NOMO-1 (cell line): ENCODE measurements around the gene GATA1.
"Not testable (repeated sequence)": the region's sequence is repeated elsewhere in the genome, so short reads cannot be mapped to it uniquely, and the experiment has no call there.

Experiments used
- DNase-seq, 2 experiments: peaks; one replicate each; lab custom pipeline; 2025; ENCODE audit not compliant: unreplicated experiment in 2 of 2; lab: John Stamatoyannopoulos, UW

GATA1 gene

DNA sequence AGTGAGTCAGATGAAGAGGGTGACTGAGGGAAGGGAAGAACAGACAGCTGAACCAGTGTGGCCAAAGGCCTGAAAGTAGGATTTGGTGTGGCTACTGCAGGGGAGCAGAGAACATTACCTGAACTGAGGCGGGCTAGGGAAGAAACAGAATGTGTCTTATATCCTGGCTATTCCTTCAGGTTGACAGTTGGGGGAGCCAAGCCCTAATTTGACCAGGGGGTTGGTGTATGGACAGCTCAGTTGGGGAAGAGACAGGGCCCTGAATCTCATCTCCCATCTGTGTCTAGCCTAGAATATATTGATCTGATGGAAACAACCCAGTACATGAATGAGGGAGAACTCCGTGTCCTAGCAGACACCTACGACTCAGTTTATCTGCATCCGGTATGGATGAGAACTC is 19.7 kb downstream of the GATA1 start:
- DNase-seq: no peak

DNA sequence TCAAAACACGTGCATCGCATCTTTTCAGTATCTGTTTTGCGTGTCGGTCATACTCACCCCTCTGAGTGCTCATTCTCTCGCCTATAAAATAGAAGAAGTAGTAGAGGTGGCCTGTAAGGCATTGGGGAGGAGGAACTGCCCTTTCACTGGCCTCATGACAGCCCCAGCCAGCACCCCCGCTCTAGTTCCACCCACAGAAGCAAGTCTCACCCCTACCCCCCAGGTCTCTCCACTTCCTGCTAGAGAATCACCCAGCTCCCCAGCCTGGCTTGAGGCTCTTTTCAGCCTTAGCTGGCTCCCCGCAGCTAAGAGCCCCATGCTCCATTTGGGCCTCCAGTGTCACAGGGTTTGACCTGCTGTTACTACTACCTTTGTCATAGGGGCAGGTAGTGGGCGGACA is 27.3 kb downstream of the GATA1 start:
- no peak for DNase-seq

DNA sequence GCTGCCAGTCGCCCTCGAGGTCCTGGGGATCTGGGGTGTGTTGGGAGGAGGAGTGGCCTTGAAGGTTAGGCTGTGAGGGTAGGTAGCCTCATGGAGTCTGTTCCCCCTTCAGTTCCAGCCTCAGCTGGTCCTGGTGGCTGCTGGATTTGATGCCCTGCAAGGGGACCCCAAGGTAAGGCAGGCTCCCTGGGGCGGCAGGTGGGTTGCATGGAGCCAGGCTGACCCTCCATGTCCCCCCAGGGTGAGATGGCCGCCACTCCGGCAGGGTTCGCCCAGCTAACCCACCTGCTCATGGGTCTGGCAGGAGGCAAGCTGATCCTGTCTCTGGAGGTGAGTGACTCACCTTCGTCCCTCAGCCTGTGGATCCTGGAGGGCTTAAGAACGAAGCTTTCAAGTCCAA is 28.3 kb downstream of the GATA1 start:
- DNase-seq: no peak

DNA sequence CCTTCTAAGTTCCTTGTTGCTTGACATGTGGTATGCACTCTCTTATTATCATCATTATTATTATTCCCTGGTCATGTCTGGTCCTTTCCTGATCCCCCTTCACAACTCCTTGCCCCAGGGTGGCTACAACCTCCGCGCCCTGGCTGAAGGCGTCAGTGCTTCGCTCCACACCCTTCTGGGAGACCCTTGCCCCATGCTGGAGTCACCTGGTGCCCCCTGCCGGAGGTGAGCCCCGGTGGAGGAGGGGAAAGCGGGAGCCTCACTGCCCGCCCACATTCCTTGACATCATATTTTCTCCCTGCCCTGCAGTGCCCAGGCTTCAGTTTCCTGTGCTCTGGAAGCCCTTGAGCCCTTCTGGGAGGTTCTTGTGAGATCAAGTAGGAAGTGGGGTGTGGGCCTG is 28.9 kb downstream of the GATA1 start:
- DNase-seq: no peak

DNA sequence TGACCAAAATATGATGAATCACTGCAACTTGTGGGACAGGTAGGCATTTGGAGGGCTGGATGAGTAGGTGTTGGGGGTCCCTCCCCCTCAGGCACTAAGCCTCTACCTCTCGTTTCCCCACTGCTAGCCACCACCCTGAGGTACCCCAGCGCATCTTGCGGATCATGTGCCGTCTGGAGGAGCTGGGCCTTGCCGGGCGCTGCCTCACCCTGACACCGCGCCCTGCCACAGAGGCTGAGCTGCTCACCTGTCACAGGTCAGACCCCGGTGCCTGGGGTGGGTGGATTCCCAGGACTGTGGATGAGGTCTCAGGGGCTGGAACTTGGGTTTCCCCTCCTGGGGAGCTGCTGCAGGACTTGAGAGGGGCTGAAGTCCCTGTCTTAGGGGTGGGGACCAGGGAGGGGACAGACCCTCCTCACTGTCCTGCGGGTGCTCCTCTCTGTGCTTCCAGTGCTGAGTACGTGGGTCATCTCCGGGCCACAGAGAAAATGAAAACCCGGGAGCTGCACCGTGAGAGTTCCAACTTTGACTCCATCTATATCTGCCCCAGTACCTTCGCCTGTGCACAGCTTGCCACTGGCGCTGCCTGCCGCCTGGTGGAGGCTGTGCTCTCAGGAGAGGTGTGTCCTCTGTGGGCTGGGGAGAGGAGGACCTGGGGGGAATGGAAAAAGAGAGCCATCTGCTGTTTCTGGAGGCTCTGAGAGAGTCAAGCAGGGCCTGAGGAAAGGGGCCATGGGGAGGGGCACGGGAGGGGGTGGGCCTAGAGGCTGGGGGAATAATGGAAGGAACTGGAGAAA is 29.8 kb downstream of the GATA1 start:
- no peak for DNase-seq

DNA sequence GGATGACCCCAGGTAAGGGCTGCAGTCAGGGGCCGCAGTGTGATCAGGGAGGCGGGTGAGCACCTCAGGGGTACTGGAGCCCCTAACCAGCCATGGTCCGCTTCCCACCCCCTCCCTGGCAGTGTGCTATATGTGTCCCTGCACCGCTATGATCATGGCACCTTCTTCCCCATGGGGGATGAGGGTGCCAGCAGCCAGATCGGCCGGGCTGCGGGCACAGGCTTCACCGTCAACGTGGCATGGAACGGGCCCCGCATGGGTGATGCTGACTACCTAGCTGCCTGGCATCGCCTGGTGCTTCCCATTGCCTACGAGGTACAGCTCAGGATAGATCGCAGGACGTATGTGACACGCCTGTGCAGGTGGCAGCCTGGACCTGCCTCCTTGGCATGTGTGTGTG is 31.7 kb downstream of the GATA1 start:
- DNase-seq: no peak

DNA sequence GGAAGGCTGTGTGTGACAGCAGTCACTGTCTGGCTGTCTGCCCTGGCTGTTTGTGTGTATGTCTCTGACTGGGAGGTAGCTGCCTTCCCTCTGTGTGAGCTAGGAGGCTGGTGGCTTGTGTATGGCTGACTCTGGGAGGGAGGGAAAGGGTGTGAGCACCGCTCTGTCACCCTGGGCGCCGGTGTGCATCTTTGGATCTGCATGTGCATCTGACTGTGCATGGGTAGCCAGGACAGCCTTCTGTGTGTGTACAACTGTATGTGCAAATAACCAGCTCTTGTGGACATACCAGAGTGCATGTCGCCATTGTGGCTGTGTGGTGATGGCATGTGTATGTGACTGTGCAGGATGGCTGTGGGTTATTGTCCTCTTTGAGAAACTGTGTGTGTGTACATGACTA is 32.5 kb downstream of the GATA1 start:
- no peak for DNase-seq

DNA sequence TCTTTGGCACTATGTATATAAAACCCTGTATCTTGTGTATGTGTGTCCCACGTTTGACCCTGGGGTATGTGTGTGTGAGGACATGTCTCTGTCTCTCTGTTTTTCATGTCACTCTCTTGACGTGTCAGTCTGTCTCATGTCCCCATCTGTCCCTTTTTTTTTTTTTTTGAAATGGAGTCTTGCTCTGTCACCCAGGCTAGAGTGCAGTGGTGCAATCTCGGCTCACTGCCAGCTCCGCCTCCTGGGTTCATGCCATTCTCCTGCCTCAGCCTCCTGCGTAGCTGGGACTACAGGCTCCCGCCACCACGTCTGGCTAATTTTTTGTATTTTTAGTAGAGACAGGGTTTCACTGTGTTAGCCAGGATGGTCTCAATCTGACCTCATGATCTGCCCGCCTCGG is 33.0 kb downstream of the GATA1 start:
- not testable (repeated sequence) for DNase-seq

DNA sequence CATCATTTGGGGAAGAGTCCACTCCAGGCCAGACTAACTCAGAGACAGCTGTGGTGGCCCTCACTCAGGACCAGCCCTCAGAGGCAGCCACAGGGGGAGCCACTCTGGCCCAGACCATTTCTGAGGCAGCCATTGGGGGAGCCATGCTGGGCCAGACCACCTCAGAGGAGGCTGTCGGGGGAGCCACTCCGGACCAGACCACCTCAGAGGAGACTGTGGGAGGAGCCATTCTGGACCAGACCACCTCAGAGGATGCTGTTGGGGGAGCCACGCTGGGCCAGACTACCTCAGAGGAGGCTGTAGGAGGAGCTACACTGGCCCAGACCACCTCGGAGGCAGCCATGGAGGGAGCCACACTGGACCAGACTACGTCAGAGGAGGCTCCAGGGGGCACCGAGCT is 36.7 kb downstream of the GATA1 start:
- no peak for DNase-seq

DNA sequence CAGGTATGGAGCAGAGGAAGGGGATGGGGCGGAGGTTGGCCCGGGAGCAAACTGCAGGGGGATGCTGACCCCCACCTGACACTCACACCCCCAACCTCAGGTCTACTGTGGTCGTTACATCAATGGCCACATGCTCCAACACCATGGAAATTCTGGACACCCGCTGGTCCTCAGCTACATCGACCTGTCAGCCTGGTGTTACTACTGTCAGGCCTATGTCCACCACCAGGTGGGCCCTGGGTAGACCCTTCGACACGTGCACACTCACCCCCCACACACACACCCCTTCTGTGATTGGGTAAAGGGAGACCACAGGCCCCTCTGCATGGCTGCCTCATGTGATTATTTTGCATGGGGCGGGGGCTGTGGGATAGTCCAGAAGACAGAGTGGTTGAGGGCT is 37.7 kb downstream of the GATA1 start:
- no peak for DNase-seq

DNA sequence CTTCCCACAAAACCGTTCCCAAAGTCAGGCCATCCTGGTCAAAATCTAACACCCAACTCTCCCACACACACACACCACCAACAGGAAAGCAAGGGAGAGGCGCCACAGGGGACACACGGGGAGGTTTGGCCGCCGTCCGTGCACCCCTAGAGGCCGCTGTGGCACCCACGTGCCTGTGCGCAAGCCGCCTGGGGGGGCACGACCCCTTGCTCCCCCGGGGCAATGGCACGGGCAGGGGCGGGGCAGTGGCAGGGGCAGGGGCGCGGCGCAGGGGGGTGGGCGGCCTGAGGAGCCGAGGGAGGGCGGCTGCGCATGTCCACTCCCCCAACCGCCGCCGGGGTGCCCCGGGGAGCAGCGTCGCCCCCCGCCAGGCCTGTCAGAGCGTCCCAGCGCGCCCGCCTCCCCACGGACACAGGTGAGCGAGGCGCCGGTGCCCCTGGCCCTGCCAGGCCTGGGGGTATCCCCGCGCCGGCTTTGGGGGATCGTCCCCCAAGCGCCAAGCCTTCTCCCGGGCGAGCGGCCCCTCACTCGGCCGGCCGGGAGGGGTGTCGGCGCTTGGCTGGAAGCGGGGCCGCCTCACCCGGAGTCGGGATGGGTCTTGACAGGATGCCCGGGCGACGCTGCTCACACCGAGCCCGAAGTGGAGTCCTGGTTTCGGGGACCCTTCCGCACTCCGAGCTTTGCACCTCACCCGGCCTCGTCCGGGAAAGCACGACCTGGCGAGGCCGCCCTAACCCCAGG is 39.9 kb downstream of the GATA1 start, which contains the start of gene ERAS:
ERAS (plus strand) TSS at position 379 of the 741 bp plus-strand sequence. CDS start 2,611 bp downstream, outside the sequence.
- DNase-seq: no peak

DNA sequence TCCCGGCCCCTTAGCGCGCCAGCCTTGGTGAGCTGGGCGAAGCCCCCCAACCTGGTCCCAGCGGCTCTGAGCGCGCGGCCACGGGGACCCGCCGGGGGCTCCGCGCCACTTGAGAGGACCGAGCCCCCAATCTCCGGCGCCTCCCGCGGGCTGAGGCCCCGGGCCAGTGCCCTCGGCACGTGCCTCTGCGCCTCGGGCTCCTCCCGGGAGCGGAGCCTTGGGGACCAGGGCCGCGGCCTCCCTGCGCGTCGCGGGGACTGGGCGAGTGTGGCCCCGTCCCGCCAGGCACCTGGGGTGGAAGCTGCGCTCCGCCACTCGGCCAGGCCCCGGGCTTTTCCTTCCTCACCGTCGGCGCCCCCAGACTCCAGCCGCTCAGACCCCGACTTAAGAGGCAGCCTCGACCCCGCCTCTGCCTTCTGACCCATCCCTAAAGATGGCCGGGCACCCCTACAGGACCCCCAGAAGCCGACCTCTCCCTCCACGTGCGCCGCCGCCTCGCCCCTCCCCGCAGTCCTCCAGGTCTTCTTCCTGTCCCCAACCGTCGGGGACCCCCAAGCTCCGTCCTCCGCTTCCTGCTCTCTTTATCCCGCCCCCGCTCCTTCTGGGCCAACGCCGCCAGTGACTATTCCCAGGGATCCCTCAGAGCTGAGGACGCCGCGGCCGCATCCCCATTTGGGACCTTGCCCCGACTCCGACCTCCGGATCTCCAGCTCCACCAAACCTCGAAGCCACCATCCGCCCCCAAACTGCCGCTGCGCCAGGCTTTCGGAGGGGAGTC is 40.7 kb downstream of the GATA1 start:
- no peak for DNase-seq

DNA sequence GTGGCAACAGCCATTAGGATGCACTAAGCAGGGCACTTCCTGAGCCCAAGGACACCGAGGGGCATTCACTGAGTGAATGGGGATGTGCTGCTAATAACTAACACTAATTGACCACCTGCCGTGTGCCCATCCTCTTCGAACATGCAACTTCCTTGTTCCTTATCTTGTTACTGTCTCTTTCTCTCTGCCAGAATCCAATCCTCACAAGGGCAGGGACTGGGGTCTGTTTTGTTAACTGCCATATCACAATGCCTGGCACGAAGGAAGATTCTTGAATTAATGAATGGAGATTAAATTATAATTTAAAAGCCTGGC is 41.2 kb downstream of the GATA1 start:
- DNase-seq: no peak

DNA sequence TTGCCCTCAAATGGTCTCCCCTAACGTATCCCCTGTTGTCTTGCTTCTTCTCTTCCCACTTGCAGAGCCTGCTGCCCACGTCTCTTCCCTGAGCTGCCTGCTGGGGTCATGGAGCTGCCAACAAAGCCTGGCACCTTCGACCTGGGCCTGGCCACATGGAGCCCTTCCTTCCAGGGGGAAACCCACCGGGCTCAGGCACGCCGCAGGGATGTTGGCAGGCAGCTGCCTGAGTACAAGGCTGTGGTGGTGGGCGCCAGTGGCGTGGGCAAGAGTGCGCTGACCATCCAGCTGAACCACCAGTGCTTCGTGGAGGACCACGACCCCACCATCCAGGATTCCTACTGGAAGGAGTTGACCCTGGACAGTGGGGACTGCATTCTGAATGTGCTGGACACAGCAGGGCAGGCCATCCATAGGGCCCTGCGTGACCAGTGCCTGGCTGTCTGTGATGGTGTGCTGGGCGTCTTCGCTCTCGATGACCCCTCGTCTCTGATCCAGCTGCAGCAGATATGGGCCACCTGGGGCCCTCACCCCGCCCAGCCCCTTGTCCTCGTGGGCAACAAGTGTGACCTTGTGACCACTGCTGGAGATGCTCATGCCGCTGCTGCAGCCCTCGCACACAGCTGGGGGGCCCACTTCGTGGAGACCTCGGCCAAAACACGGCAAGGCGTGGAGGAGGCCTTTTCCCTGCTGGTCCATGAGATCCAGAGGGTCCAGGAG is 42.8 kb downstream of the GATA1 start:
- DNase-seq: no peak

DNA sequence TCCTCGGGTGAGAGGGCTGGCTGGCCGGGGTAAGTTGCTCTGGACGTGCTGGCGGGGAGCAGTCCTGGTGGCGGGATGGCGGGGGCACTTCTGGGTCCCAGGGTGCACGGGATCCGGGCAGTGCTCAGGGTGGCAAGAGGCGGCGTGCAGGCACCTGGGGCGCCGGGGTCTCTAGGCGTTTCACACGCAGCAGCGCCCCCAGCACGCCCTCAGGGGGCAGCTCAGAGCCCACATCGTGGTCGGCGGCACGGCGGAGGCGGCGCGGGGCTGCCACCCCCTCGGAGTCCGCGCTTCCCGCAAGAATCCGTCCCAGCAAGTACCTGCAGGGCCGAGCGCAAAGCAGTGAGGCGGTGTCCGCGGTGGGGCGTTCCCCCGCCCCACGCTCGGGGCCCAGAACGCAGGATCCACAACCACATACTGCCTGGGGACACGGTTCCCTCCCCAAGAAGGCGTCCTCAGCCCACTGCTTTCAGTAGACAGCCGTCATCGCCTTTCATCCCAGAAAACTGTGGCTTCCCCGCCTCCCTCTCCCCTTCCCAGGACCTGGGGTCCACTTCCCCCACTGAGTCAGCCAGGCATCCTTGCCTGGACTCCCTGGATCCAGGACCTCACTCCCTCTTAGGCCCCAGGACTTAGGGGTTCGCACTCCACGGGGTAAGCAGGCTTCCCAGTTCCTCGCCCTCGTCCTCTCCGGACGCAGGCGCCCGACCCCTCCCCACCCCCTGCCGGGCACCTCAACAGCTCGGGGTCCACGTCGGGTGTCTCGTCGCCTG is 44.9 kb downstream of the GATA1 start:
- no peak for DNase-seq

DNA sequence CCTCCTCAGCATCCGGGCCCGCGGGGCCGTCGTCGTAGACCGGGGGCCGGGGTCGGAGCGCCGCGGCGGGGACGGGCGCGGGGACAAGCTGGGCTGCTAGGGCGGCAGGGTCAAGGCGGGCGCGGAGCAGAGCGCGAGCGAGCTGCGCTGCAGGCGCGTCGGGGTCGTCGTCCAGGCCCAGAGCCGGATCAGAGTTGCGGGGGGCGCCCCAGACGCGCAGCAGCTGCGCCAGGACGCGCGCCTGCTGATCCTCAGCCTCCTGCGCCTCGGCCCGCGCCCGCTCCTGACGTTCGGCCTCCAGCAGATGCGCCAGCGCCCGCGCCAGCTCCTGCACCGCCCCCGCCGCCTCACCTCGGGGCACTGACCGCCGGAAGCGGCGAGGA is 45.5 kb downstream of the GATA1 start:
- DNase-seq: no peak

DNA sequence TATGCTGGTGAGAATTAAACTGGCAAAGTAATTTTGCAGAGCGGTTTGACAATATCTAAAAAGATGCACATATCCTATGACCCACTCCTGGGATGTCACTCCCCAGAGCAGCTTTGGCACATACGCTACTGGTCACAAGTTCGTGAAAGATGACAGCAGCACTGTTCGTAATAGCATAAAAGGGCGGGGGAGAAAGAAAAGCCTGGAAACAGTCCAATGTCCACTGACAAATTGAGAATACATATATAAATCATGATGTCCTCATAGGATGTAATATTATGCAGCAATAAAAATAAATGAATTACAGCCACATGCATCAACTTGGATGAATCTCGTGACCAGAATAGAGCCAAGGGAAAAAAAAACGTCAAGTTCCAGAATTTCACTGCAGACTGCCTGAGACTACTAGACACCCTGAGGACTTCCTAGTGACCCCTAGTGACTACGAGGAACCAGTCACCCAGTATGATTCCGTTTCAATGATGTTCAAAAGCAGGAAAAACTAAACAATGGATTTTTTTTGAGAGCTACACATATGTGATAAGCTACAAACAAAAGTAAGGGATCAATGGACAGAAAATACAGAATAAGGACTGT is 47.2 kb downstream of the GATA1 start:
- no peak for DNase-seq

DNA sequence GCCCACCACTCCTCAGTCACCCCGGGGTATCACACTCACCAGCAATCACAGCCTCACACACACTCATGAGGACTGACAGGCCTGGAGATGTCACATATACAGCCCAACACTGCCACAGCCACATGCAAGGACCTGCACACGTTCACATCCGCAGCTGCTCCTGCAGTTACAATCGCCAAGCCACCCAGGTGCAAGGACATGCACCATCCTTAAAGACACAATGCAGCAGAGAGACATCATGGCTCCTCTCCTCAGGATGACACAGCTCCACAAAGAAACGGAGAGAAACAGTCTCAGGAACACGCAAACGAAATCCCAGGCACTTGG is 48.0 kb downstream of the GATA1 start:
- DNase-seq: no peak

DNA sequence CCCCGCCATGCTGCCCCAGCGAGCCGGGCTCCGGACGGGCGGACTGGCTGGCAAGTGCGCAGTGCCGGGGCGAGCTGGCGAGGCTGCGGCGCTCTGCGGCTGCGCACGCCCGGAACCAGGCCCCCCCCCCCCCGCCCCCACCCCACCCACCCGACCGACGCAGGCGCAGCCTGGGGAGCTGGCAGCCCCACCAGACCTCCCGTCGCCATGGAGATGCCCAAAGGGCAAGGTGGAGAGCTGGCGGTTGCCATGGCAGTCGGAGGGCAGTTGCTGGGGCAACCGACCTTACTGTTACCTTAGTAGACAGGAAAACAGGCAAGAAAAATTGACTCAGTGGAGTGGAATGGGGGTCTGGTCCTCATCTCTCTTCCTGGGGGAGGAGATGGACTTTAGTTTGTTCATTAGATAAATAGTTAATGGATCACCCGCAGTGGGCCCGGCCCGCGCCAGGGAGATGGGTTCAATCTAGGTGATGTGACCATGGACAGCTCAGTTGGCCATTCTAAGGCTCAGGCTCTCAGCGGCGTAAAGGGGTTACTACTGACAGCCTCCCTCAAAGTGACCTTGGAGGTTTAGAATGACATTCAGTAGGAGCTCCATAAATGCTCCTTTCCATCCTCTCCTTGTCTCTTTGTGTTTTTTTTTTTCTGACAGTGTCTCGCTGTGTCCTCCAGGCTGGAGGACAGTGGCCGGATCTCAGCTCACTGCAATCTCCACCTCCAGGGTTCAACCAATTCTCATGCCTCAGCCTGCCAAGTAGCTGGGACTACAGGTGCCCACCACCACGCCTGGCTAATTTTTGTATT is 49.3 kb downstream of the GATA1 start, which contains the start of gene PCSK1N:
PCSK1N (minus strand) TSS at position 87 of the 806 bp plus-strand sequence; CDS start at position 9, 78 bp downstream.
- DNase-seq: no peak
